Fibroblast of lung (primary cell): ENCODE measurements around the gene F11.

ENCODE experiments used
- CTCF ChIP-seq, 2 donors: IDR thresholded peaks in 1 of 2; conservative IDR thresholded peaks in 1 of 2; 1 replicate in 1 of 2; 2 replicates in 1 of 2; pipeline ENCODE4 v1.5.1; 2011 to 2012; ENCODE audit warnings: low read length in 2 of 2, control low read depth in 1 of 2, inconsistent platforms in 1 of 2, low read depth in 1 of 2, mild to moderate bottlenecking in 1 of 2
- EZH2 ChIP-seq: IDR thresholded peaks from 2 replicates; pipeline ENCODE4 v1.5.1; 2012; ENCODE audit warnings: low read length, control low read depth, mild to moderate bottlenecking; ENCODE audit errors: missing control alignments

DNA sequence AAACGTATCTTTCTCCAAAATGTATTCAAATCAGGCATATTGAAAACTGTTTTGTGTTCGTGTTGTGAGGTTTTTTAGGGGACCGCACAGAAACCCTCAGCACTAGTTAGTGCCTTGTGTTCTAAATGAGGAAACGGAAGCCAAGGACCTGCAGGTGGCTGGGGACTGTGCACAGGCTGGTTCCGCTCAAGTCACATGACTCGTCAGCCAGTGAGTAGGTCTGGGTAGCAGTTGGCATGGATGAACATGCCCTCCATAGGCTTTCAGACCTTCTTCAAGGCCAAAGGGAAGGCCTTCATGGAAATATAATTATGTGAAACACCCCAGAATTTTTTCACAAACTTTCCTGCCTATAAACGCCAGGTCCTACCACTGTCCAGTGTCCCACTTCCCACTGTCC is 1.3 kb upstream of the F11 start:
- TF ChIP-seq EZH2 (no peak), CTCF (conservative IDR thresholded peaks at IDR 0.05 in 1 of 2, IDR thresholded peaks at IDR 0.05 in 1 of 2; ENCODE audit: low read depth in 1 of 2, low read length in 2 of 2) (no peak)
